Peyer's patch (tissue), 4 donors: ENCODE results near the gene MYH7.

Source experiments
- CTCF ChIP-seq, 6 experiments: fragments of 450-650 bp in 4 of 6; fragments of 200-600 bp in 2 of 6; sonication (generic) in 1 of 6; IDR thresholded peaks; one replicate each; pipeline ENCODE4 v1.5.1; 2017 to 2019; ENCODE audit warnings: antibody characterized with exemption in 6 of 6, mild to moderate bottlenecking in 3 of 6, moderate library complexity in 1 of 6
- POLR2A ChIP-seq, 2 donors: fragments of 450-650 bp; IDR thresholded peaks; one replicate each; pipeline ENCODE4 v1.5.1; 2017; ENCODE audit warnings: antibody characterized with exemption in 2 of 2, mild to moderate bottlenecking in 2 of 2, moderate library complexity in 2 of 2

GRCh38 chr14:23430723-23431085 is 4.8 kb downstream of the MYH7 start:
- no peak for TF ChIP-seq CTCF (IDR thresholded peaks at IDR 0.05)
- no peak for TF ChIP-seq POLR2A (IDR thresholded peaks at IDR 0.05)
